Measurements from ENCODE around the gene GSE1. TPM values are rescaled to one million over a fixed set of nuclear protein-coding genes. Genes with fewer than 3 reads are reported as not detected.

The GSE1 gene
- total RNA-seq, 2 donors from 2014 or later = 18.5 to 27.9 TPM

DNA sequence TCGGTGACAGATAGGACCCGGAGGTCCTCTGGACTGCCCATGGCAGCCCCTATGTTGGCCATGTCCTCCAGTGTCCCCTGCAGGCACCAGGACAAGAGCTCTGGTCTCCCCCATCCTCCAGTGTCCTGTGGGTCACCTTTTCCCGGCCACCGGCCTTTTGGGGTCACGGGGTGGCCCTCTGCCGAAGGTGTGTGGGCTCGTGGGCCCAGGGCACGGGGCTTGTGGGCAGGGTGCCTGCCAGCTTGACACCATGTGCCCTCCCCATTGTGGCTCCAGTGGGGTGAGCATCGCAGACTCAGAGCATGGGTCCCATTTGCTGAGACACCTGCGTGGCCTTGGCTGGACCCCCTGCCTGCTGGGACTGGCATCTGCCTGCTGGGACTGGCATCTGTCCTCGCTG, 18.1 kb downstream of the GSE1 start:
- ATAC-seq (no peak), DNase-seq (ENCODE audit: low spot score in 2 of 2) (no peak)
- peaks cover 12 to 13% of the 10 kb centered on the region in 2 donors for H3K36me3 Mint-ChIP-seq
- peaks cover 0 to 4% of the 10 kb centered on the region in 2 donors for H3K9me3 Mint-ChIP-seq
- H3K27ac Mint-ChIP-seq = no peak overlapping the region

DNA sequence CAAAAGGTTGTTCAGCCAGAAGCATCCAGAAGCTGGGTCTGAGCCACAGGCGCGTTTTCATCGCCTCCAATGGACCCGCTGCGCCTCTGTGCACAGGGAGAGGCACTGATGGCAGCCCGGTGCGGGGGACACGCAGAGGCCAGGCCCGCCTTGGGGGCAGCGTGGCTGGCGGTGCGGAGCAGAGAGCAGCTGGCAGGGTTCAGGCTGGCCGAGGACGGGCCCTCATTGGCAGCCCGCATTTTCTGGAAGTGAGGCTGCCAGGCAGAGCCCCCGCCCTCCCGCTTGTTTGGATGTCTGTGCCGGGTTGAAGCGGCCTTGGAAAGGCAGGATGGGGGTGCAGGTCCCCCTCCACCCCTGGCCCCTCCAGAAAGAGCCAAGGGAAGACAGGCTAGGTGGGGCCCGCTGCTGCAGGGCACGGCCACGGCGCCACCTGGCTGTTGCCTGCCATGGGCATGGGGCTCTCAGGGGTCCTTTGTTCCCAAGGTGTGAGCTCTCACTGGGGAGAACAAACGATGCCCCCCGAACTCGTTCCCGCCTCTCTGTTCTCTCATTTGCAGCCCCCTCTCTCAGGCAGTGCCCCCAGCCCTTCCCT, 18.8 kb downstream of the GSE1 start:
- no peak for ATAC-seq
- Mint-ChIP-seq H3K9me3 (peaks cover 0 to 4% of the 10 kb centered on the region in 2 donors), H3K36me3 (peaks cover 12 to 13% of the 10 kb centered on the region in 2 donors), H3K27ac (no peak overlapping the region)
- DNase-seq (ENCODE audit: low spot score in 2 of 2) = no peak

DNA sequence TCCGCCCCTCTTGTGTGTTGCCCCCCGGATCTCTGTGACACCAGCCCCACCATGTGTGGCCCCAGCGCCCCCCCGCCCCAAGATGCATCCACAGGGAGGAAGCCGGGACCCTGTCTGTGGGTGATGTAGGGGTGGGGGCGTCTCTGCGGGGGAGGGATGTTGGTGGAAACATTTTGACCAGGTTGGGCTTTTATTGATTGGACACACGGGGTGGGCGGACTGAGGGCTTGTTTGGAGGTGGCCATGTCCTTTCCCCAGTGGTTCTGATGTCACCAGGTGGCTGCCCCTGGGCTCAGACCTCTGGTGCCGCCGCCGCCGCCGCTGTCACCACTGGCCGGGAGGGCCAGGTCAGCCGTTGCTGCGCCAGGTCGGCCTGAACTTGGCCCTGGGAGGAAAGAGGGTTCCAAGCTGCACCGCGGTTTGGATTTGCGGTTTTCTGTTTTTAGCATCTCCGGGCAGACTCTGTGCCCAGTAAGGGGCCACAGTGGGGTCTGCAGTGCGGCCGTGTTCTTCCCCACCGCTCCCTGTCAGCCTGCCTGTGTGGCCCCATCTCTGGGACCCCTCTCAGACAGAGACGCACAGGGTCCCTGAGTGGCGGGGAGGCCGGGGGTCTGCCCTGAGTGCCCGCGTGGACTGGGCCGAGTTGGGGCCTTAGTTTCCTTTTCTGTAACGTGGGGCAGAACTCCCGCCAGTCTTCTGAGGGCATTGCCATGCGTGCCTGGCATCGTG, 19.8 kb downstream of the GSE1 start:
- ATAC-seq (no peak), DNase-seq (ENCODE audit: low spot score in 2 of 2) (no peak)
- peaks cover 12 to 13% of the 10 kb centered on the region in 2 donors for H3K36me3 Mint-ChIP-seq
- peaks cover 0 to 4% of the 10 kb centered on the region in 2 donors for H3K9me3 Mint-ChIP-seq
- H3K27ac Mint-ChIP-seq = no peak overlapping the region

DNA sequence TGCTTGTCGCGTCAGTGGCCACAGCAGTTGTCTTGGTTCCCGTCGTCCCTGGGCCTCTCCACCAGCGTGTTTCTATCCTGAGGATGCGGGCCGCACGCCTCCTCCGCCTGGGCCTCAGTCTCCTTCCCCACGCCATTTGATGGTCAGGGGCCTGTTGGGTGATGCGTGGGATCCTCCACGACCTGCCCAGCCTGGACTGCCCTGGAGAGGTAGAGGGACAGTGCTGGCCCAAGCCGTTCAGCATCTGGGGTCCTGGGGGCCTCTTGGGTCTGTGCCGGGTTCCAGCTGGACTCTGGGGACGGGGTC, 20.3 kb downstream of the GSE1 start:
- no peak for DNase-seq (ENCODE audit: low spot score in 2 of 2)
- Mint-ChIP-seq H3K36me3 (peaks cover 12 to 13% of the 10 kb centered on the region in 2 donors), H3K9me3 (peaks cover 0 to 4% of the 10 kb centered on the region in 2 donors), H3K27ac (no peak overlapping the region)
- ATAC-seq = no peak

DNA sequence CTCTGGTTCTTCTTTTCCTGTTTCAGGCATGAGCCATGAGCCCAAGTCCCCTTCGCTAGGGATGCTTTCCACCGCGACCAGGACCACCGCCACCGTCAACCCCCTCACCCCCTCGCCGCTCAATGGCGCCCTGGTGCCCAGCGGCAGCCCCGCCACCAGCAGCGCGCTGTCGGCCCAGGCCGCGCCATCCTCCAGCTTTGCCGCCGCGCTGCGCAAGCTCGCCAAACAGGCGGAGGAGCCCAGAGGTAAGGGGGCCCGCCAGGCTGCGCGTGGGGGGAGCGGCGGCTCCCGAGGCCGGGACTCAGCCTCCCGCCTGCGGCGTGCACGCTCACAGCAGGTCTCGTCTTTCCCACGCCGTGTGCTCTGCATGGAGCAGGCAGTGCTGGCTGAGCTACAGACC, 20.8 kb downstream of the GSE1 start:
- H3K36me3 Mint-ChIP-seq = peaks cover 11% of the 10 kb centered on the region in 2 donors

DNA sequence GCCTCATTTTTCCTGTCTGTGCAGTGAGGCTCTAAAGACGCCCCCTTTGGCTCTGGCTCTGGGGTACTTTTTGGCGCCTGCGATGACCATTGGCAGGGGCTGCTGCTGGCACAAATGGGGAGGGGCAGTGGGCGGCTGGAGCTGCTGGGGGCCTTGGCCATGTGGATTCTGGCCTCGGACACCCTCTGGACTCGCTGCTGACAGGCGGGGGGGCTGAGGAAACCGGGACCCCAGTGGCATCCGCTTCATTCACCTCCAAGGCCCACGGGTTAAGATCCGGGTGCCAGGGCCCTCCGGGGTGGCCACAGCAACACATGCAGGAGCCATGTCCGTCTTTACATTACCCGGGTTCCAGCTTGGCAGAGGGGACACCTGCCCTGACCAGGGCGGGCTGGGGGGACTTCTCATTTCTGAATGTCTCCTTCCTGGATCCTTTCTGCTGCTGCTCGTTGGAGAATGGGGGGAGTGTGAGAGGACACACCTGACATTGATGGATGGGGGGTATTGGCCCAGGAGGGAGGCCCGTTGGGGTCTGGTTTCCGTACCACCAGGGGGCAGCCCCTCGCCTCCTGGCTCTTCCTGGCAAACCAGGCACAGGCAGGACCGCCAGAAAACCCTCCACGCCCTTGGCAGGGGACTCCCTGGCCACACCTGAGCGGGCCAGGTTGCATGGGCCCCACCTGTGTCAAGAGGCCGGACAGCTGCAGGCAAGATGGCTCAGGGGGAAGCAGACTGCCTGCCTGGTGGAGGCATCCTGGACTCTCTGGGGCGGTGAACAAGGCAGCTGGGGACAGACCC, 21.8 kb downstream of the GSE1 start:
- Mint-ChIP-seq H3K36me3 (peaks cover under 1% of the 10 kb centered on the region in 2 donors), H3K27ac (peak overlapping the region; percentile 12 to 68), H3K9me3 (no peaks in the 10 kb centered on the region)
- no peak for ATAC-seq
- no peak for DNase-seq (ENCODE audit: low spot score in 2 of 2)

More for the DNA sequence above, 20.8 kb downstream of the GSE1 start:
- peaks cover 0 to 4% of the 10 kb centered on the region in 2 donors for H3K9me3 Mint-ChIP-seq
- no peak for DNase-seq (ENCODE audit: low spot score in 2 of 2)
- ATAC-seq = no peak
- no peak overlapping the region for H3K27ac Mint-ChIP-seq

DNA sequence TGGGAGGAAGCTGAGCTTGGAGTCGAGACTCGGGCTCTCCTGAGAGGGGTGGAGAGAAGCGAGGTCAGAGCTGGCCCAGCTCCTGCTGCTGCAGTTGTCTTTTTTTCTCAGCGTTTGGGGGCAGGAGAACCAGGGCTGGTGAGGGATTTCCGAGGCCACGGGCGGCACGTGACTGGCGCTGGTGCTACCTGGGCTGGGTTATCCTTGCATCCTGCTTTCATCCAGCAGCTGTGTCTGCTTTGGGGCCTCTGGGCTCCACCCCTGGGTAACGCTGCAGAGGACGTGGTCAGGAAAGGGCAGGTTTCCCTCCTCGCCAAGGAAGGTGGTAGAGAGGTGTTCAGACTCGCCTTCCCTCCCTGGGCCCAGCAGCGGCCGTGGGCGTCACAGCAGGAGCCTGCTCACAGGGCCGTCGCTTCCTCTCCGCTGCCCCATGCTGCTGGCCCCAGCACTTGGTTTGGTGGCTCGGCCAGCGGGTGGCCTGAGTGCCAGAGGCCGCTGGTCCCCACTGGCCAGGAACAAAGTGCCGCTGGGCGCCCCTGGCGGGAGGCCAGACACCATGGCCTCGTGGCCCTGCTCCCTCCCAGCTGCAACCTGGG, 22.5 kb downstream of the GSE1 start:
- DNase-seq (ENCODE audit: low spot score in 2 of 2) (no peak), ATAC-seq (no peak)
- H3K36me3 Mint-ChIP-seq = no peaks in the 10 kb centered on the region
- no peaks in the 10 kb centered on the region for H3K9me3 Mint-ChIP-seq
- H3K27ac Mint-ChIP-seq = peak overlapping the region in 1 of 2 donors; percentile 12

DNA sequence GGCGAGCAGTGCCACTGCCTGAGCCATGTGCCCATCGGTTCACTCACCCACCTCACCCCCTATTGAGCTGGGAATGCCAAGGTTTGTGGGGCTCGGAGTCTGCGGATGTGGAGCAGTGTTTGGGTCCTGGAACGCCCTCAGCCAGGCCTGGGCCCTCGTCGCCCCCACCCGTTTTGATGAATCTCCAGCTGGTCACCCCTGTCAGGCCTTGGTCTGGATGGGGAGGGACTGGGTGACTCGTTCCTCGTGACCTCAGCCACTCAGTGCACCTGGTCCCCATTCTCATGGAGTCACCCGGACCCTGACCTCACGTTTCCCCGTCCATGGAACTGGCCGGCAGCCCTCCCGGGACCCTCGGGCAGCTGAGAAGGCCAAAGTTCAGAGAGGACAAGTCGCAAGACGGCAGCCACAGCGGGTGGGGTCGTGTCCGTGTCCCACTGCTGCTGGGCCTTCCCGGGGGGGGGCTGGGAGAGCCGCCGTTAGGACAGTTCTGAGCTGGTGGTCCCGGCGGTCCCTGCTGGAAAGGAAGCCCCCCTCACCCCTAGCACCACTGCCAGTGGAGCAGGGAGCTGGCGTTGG, 23.2 kb downstream of the GSE1 start:
- Mint-ChIP-seq H3K36me3 (no peaks in the 10 kb centered on the region), H3K27ac (no peak overlapping the region), H3K9me3 (no peaks in the 10 kb centered on the region)
- ATAC-seq (no peak), DNase-seq (ENCODE audit: low spot score in 2 of 2) (no peak)

DNA sequence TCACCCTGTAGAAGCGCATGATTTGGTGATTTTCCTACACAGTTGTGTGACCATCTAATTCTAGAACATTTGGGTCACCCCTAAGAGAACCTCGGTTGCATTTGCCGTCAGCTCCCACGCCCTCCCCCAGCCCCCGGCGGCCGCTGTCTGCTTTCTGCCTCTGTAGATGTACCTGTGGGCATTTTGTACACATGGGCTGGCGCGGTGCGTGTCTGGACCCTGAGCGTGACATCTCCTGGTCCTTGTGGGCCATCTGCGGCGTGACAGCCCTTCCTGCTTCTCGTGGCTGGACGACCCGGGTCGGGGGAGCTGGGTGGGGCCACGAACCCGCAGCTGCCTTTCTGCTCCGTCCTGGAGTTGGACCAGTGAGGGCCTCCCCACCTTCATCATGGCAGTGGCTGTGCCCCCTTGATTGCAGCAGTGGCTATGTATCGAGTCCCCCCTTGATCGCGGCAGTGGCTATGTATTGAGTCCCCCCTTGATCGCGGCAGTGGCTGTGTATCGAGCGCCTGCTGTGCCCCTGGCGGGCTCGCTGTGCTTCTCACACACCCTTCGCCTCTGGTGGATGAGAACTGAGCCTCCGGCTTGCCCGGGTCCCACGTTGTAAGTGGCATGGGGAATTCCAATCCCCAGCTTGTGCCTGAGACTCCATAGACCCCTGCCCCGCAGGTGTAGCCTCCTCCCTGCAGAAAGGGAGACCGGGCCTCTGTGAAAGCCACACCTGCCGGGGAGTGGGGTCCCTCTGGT, 24.1 kb downstream of the GSE1 start:
- DNase-seq (ENCODE audit: low spot score in 2 of 2) (no peak), ATAC-seq (no peak)
- Mint-ChIP-seq H3K36me3 (no peaks in the 10 kb centered on the region), H3K27ac (no peak overlapping the region), H3K9me3 (no peaks in the 10 kb centered on the region)

DNA sequence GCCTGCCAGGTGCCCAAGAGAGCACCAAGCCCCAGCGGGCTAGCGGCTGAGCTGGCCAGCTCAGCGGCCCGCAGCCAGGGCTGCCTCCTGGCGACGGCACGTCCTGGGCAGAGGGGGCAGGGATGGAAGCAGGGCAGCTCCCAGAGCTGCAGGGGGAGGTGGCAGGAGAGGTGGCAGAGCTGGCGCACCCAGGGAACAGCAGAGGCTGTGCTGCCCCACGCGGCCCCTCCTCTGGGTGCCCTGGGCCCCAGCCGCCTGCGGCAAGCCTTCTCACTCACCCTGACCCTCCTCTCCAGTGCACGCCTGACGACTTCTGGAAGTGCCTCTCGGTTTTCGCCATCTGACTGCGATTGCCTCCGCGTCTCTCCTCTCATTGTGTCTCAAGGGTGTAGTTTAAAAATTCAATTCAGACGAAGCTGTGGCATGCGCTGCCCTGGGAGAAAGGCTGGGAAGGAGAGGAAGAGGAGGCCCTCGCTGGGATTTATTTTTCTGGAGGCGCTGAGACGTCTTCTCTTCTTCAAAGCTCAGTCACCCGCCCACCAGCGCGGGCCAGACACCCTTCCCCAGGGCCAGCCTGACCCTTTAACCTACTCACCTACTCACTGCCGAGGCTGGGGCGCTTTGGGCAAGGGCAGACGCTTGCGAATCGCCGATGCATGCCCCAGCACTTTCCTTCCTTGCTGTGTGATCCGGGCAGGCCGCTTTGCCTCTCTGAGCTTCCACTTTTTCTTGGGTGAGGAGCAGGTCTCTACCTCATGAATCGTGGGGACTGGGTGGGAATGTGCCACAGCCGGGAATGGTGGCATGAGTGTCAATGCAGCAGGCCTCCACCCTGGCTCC, 24.9 kb downstream of the GSE1 start:
- Mint-ChIP-seq H3K36me3 (no peaks in the 10 kb centered on the region), H3K27ac (no peak overlapping the region), H3K9me3 (no peaks in the 10 kb centered on the region)
- ATAC-seq = no peak
- no peak for DNase-seq (ENCODE audit: low spot score in 2 of 2)

DNA sequence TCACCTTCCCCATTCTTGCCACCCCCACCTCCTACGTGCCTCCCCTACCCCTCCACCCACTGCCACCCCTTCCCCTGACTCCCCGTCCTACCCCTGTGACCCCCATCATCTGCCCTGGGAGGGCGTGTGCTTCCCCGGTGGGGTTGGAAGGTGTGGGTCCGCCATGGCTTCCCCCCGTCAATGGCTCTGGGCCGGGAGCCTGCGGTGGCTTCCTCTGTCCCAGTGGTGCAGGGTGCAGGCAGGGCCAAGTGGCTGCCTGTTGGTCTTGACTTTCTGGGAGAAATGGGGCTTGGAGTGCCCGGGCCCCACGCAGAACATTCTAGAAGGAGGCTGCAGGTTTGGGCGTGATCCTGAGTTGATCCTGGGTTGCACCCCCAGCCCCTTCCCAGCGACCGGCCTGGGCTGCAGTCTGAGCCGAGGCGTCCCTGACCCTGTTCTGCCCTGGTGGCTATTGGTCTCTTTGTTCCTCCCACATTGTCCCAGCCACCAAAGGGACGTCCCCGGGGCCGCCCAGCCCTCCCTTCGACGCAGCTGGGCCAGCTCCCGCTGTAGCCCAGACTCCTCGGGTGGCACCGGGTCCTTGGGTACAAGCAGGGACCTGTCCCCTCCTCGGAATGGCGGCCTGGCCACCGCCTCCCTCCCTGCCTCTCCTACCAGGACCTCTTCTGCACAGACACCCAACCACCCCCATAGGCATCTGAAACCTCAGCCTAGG, 25.7 kb downstream of the GSE1 start:
- ATAC-seq = no peak

DNA sequence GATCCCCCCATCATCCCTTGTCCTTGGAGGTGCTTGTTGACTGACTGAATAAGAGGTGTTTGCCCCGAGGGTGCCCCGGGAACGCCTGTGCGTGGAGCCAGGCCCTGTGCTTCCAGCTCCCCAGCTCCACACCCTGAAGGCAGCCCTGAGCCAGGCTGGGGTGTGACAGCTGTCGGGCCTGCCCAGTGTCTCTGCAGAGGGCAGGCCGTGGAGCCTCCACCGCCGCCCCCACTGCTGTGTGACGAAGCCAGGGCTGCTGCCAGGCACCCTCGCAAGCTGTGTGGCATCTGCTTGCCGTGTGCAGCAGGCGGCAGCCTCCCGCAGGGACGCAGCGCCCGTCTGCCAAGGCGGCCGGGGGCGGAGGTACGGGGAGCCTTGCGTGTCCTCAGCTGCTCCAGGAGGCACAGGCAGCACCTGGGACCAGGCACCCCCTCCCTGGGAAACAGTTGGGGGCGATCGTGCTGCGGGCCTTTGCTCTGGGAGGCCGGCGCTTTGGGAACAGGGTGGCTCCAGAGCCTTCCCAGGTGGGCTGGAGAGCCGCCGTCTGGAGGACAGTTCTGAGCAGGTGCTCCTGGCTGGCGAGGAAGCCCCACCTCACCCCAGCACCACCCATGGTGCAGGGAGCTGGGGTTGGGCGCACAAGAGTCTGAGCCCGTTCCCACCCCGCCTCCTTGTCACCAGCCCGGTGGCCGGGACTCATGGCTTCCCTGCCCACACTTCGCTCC, 26.6 kb downstream of the GSE1 start:
- H3K9me3 Mint-ChIP-seq = no peaks in the 10 kb centered on the region
- H3K36me3 Mint-ChIP-seq = no peaks in the 10 kb centered on the region
- no peak overlapping the region for H3K27ac Mint-ChIP-seq
- DNase-seq (ENCODE audit: low spot score in 2 of 2) (no peak), ATAC-seq (no peak)

More for the DNA sequence above, 25.7 kb downstream of the GSE1 start:
- Mint-ChIP-seq H3K9me3 (no peaks in the 10 kb centered on the region), H3K27ac (peak overlapping the region in 1 of 2 donors; percentile 34), H3K36me3 (no peaks in the 10 kb centered on the region)
- no peak for DNase-seq (ENCODE audit: low spot score in 2 of 2)

DNA sequence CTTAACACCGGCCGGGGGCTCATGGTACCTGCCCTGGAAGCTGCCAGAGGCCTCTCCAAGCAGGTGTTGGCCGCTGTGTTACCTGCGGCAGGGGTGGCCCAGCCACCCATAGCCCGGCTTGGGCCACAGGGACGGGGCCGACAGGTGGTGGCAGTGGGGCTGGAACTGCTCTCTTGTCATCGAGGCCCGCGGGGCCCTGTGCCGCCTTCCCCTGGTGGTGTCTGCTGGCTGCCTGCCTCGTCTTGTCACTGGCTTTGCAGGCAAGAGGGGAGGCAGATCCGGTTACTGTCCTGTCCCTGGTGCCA, 27.1 kb downstream of the GSE1 start:
- Mint-ChIP-seq H3K27ac (no peak overlapping the region), H3K9me3 (no peaks in the 10 kb centered on the region), H3K36me3 (no peaks in the 10 kb centered on the region)
- DNase-seq (ENCODE audit: low spot score in 2 of 2) (no peak), ATAC-seq (no peak)

DNA sequence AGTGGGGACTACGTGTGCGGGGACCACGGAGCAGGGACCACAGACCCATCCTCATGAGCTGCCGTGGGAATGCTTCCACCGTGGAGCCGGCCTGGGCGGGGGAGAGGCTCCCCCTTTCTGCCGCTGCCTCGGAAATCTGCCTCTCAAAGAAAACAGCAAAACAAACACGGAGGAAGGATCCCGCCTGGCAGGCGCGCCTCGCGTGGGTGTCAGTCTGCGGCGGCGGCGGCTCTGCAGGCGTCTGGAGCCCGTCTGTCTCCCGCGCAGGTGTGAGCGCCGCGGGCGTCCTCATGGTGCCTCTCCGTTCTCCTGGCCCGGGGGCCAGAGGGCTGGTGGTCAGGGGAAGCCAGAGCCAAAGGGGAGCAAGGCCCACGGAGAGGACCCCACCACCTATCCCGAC, 27.5 kb downstream of the GSE1 start:
- H3K9me3 Mint-ChIP-seq = no peaks in the 10 kb centered on the region
- no peak overlapping the region for H3K27ac Mint-ChIP-seq
- H3K36me3 Mint-ChIP-seq = no peaks in the 10 kb centered on the region
- DNase-seq (ENCODE audit: low spot score in 2 of 2) (no peak), ATAC-seq (no peak)

DNA sequence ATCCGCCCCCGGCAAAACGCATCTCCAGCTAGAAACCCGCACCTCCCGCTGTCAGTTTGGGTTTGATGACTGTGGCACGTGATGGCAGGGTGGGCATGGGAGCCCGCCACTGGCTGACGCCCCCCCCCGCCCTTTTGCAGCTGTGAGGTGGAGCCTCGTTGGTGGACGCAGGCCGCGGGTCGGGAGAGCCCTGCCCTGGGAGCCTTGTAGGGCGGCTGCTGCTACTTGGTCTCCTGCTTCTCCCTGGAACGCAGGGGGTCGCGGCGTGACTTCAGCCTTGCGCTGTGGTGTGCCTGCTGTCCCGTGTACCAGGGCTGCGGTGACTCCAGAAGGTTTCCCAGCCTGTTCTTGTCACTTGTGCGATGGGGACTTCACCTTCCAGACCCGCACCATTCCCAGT, 28.2 kb downstream of the GSE1 start:
- H3K9me3 Mint-ChIP-seq = no peaks in the 10 kb centered on the region
- no peaks in the 10 kb centered on the region for H3K36me3 Mint-ChIP-seq
- ATAC-seq (no peak), DNase-seq (ENCODE audit: low spot score in 2 of 2) (no peak)
- no peak overlapping the region for H3K27ac Mint-ChIP-seq
